HG03060 (cell line): ENCODE measurements around the gene NTMT1.

ENCODE experiments used
- ATAC-seq: cut with Tn5 transposase; IDR thresholded peaks from one replicate; pipeline ENCODE4 v1.9.1; 2021; ENCODE audit warnings: low read depth, moderate number of reproducible peaks; ENCODE audit not compliant: unreplicated experiment

NTMT1 gene

GRCh38 chr9:129613520-129614175 is 12.3 kb upstream of the NTMT1 start:
- no peak for ATAC-seq

- ATAC-seq, result no peak
These were observed 11.0 kb upstream of the NTMT1 start for GRCh38 chr9:129614932-129615331.

- ATAC-seq, result no peak
These were observed 10.3 kb upstream of the NTMT1 start for GRCh38 chr9:129615407-129616285.

GRCh38 chr9:129617167-129617566 is 8.8 kb upstream of the NTMT1 start:
- no peak for ATAC-seq

GRCh38 chr9:129619787-129620668 is 5.9 kb upstream of the NTMT1 start:
- no peak for ATAC-seq

- ATAC-seq, result no peak
These were observed 5.2 kb upstream of the NTMT1 start, which contains the start of gene C9orf50 for GRCh38 chr9:129620669-129621295. TSS of gene C9orf50 (minus strand) at chr9:129621101. CDS start at chr9:129620574, 527 bp downstream.

- no peak for ATAC-seq
These were observed 2.6 kb upstream of the NTMT1 start for GRCh38 chr9:129623331-129623730.

- ATAC-seq, result no peak
These were observed 1.7 kb upstream of the NTMT1 start for GRCh38 chr9:129624168-129624759.

GRCh38 chr9:129624947-129625346 is 1.0 kb upstream of the NTMT1 start:
- no peak for ATAC-seq

GRCh38 chr9:129626625-129627284 is 792 bp downstream of the NTMT1 start:
- ATAC-seq, result peak; percentile 21

- ATAC-seq, result no peak
These were observed 1.8 kb downstream of the NTMT1 start for GRCh38 chr9:129627556-129628440.

- no peak for ATAC-seq
These were observed 2.7 kb downstream of the NTMT1 start for GRCh38 chr9:129628709-129629108.

GRCh38 chr9:129629251-129629820 is 3.4 kb downstream of the NTMT1 start:
- ATAC-seq, result no peak

- no peak for ATAC-seq
These were observed 5.2 kb downstream of the NTMT1 start for GRCh38 chr9:129630967-129631673.

GRCh38 chr9:129631674-129632129 is 5.7 kb downstream of the NTMT1 start:
- no peak for ATAC-seq

- no peak for ATAC-seq
These were observed 6.5 kb downstream of the NTMT1 start for GRCh38 chr9:129632460-129632859.

- ATAC-seq, result no peak
These were observed 7.2 kb downstream of the NTMT1 start for GRCh38 chr9:129633207-129633606.
